Chondrocyte (in vitro differentiated cells): Measurements from ENCODE around the gene SHBG. TPM values are rescaled to one million over a fixed set of nuclear protein-coding genes. Genes with fewer than 3 reads are reported as not detected.

Experiments used
- DNase-seq: peaks from one replicate; pipeline ENCODE4 v3.0.0; 2021; ENCODE audit warnings: mixed read lengths, low spot score
- H3K27ac Mint-ChIP-seq: one replicate; pipeline ENCODE4 v1.8.0; 2021; ENCODE audit warnings: mild to moderate bottlenecking, moderate library complexity, mixed read lengths; ENCODE audit not compliant: unreplicated experiment
- H3K27me3 Mint-ChIP-seq: 2 replicates; pipeline ENCODE4 v1.8.0; 2021; ENCODE audit warnings: low read depth, mixed read lengths
- H3K36me3 Mint-ChIP-seq: 2 replicates; pipeline ENCODE4 v1.8.0; 2021; ENCODE audit warnings: low read depth, mixed read lengths
- H3K4me1 Mint-ChIP-seq: 2 replicates; pipeline ENCODE4 v1.8.0; 2021; ENCODE audit warnings: low read depth, mild to moderate bottlenecking, mixed read lengths
- H3K4me3 Mint-ChIP-seq: one replicate; pipeline ENCODE4 v1.8.0; 2021; ENCODE audit warnings: mild to moderate bottlenecking, moderate library complexity, mixed read lengths; ENCODE audit not compliant: unreplicated experiment
- H3K9me3 Mint-ChIP-seq: 2 replicates; pipeline ENCODE4 v1.8.0; 2021; ENCODE audit warnings: low read depth, mixed read lengths
- total RNA-seq: library from RNA; stranded (reverse); gene quantifications from 3 replicates; pipeline ENCODE4 v1.2.1, GENCODE V29; 2021
- TF ChIP-seq, protein P1 (sequence below): fragments of 200-600 bp; sonication (generic); IDR thresholded peaks from 2 replicates; pipeline ENCODE4 v1.5.0; 2021; ENCODE audit warnings: antibody characterized with exemption, mild to moderate bottlenecking, moderate library complexity

SHBG gene
- total RNA-seq, 1 donor from 2014 or later, result 1.2 TPM

GRCh38 chr17:7646457-7646856 is 16.5 kb downstream of the SHBG start:
- peaks cover 15% of the 10 kb centered on the region for H3K4me1 Mint-ChIP-seq
- H3K27ac Mint-ChIP-seq, result no peak overlapping the region
- TF ChIP-seq, protein P1, sequence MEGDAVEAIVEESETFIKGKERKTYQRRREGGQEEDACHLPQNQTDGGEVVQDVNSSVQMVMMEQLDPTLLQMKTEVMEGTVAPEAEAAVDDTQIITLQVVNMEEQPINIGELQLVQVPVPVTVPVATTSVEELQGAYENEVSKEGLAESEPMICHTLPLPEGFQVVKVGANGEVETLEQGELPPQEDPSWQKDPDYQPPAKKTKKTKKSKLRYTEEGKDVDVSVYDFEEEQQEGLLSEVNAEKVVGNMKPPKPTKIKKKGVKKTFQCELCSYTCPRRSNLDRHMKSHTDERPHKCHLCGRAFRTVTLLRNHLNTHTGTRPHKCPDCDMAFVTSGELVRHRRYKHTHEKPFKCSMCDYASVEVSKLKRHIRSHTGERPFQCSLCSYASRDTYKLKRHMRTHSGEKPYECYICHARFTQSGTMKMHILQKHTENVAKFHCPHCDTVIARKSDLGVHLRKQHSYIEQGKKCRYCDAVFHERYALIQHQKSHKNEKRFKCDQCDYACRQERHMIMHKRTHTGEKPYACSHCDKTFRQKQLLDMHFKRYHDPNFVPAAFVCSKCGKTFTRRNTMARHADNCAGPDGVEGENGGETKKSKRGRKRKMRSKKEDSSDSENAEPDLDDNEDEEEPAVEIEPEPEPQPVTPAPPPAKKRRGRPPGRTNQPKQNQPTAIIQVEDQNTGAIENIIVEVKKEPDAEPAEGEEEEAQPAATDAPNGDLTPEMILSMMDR, result no peak
- no peaks in the 10 kb centered on the region for H3K9me3 Mint-ChIP-seq
- no peaks in the 10 kb centered on the region for H3K36me3 Mint-ChIP-seq
- DNase-seq, result no peak
- peaks cover 19% of the 10 kb centered on the region for H3K27me3 Mint-ChIP-seq
- H3K4me3 Mint-ChIP-seq, result no peak overlapping the region

- Mint-ChIP-seq H3K4me3 (no peak overlapping the region), H3K36me3 (no peaks in the 10 kb centered on the region), H3K4me1 (peaks cover 15% of the 10 kb centered on the region), H3K9me3 (no peaks in the 10 kb centered on the region), H3K27ac (no peak overlapping the region), H3K27me3 (peaks cover 15% of the 10 kb centered on the region)
- TF ChIP-seq, protein P1, result no peak
- DNase-seq, result no peak
Measured at GRCh38 chr17:7647018-7647417, 17.1 kb downstream of the SHBG start.

DNA sequence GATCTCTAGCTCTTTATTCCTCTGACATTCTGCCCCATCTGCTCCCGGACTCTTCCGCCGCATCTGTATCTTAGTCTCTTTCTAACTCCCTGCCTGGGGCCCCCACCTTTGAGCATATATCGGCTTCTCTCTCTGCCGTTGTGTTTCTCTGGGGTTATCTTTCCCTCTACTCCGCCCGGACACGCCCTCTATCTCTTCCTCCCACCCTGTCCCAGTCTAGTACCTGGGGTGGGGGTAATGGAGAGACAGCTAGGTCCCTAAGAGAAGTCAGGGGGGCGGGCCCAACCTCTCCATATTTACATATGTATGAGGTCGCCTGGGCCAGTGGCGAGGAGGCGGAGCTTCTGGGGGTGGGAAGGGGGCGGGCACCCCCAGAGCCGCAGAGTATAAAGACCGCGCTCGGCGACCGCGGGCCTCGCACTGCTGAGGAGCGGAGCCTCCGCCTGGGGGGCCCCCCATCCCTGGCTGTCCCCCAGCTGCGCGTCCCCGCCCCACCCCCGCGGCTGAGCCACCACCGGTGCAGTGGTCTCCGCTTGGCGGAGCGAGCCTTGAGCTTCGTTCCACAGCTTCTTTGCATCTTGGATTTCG is 20.7 kb downstream of the SHBG start, which contains the start of gene ATP1B2:
Gene ATP1B2, plus strand, starts transcription at position 418 of the 588 bp plus-strand sequence. CDS start 593 bp downstream, outside the sequence.
- peak within 1 kb of the TSS; percentile 69 for H3K4me3 Mint-ChIP-seq
- peaks cover 19% of the 10 kb centered on the region for H3K4me1 Mint-ChIP-seq
- H3K36me3 Mint-ChIP-seq, result no peaks in the 10 kb centered on the region
- no peaks in the 10 kb centered on the region for H3K9me3 Mint-ChIP-seq
- no peak for DNase-seq
- H3K27me3 Mint-ChIP-seq, result peaks cover 15% of the 10 kb centered on the region
- no peak within 1 kb of the TSS for H3K27ac Mint-ChIP-seq
- TF ChIP-seq, protein P1, result no peak

GRCh38 chr17:7651097-7651664 is 21.2 kb downstream of the SHBG start:
- no peak overlapping the region for H3K27ac Mint-ChIP-seq
- H3K9me3 Mint-ChIP-seq, result no peaks in the 10 kb centered on the region
- TF ChIP-seq, protein P1, result no peak
- no peak for DNase-seq
- no peaks in the 10 kb centered on the region for H3K36me3 Mint-ChIP-seq
- H3K4me3 Mint-ChIP-seq, result peak overlapping the region; percentile 69
- peaks cover 19% of the 10 kb centered on the region for H3K4me1 Mint-ChIP-seq
- peaks cover 15% of the 10 kb centered on the region for H3K27me3 Mint-ChIP-seq

GRCh38 chr17:7651665-7652387 is 21.9 kb downstream of the SHBG start:
- no peak overlapping the region for H3K27ac Mint-ChIP-seq
- DNase-seq, result no peak
- peaks cover 15% of the 10 kb centered on the region for H3K27me3 Mint-ChIP-seq
- H3K36me3 Mint-ChIP-seq, result no peaks in the 10 kb centered on the region
- H3K4me1 Mint-ChIP-seq, result peaks cover 19% of the 10 kb centered on the region
- no peaks in the 10 kb centered on the region for H3K9me3 Mint-ChIP-seq
- TF ChIP-seq, protein P1, result peak; percentile 10
- peak overlapping the region; percentile 45 for H3K4me3 Mint-ChIP-seq
